Measurements from ENCODE around the gene SNRNP35.
"Not testable (repeated sequence)": the region's sequence is repeated elsewhere in the genome, so short reads cannot be mapped to it uniquely, and the experiment has no call there.

The SNRNP35 gene

GRCh38 chr12:123449249-123449733, 8.6 kb upstream of the SNRNP35 start:
- no peak for DNase-seq (ENCODE audit: low read depth)

DNA sequence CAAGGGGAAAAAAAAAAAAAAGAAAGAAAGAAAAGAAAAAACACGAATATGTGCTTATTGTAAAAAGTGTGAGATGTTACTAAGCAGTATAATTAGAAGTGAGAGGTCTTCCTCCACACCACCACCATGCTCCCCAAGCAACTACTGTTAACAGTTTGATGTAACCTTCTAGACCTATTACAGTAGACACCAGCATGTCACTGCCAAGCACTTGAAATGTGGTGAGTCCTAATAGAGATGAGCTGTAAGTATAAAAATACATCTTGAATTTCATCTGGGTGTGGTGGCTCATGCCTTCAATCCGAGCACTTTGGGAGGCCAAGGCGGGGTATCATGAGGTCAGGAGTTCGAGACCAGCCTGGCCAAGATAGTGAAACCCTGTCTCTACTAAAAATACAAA, 8.1 kb upstream of the SNRNP35 start:
- no peak for DNase-seq (ENCODE audit: low read depth)

GRCh38 chr12:123450636-123451035, 7.3 kb upstream of the SNRNP35 start:
- no peak for DNase-seq (ENCODE audit: low read depth)

DNA sequence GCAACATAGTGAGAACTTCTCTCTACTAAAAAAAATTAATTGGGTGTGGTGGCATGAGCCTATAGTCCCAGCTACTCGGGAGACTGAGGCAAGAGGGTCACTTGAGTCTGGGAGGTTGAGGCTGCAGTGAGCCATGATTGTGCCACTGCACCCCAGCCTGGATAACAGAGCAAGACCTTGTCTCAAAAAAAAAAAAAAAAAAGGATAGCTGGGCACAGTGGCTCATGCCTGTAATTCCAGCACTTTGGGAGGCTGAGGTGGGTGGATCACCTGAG, 5.7 kb upstream of the SNRNP35 start:
- DNase-seq (ENCODE audit: low read depth) = not testable (repeated sequence)

DNA sequence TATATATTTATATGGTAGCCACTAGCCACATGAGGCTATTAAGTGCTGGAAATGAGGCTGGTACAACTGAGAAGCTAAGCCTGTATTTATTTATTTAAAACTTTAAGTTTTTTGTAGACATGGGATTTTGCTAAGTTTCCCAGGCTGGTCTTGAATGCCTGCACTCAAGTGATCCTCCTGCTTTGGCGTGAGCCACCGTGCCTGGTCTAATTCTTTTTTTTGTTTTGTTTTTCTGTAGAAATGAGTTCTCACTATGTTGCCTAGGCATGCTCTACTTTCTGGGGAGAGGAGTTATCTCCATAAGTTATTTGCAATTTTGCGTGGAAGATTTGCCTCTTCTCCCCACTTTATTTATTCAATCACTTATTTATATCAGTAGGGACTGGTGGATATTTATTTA, 4.8 kb upstream of the SNRNP35 start:
- no peak for DNase-seq (ENCODE audit: low read depth)

DNA sequence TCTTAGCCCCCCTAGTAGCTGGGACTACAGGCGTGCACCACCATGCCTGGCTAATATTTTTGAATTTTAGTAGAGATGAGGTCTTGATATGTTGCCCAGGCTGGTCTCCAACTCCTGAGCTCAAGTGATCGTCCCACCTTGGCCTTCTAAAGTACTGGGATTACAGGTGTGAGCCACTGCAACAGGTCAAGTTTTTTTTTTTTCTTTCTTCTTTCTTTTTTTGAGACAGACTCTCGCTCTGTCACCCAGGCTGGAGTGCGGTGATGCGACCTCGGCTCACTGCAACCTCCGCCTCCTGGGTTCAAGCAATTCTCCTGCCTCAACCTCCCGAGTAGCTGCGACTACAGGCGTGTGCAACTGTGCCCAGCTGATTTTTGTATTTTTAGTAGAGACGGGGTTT, 5.2 kb downstream of the SNRNP35 start:
- not testable (repeated sequence) for DNase-seq (ENCODE audit: low read depth)

GRCh38 chr12:123465084-123465483, 7.1 kb downstream of the SNRNP35 start:
- no peak for DNase-seq (ENCODE audit: low read depth)

DNA sequence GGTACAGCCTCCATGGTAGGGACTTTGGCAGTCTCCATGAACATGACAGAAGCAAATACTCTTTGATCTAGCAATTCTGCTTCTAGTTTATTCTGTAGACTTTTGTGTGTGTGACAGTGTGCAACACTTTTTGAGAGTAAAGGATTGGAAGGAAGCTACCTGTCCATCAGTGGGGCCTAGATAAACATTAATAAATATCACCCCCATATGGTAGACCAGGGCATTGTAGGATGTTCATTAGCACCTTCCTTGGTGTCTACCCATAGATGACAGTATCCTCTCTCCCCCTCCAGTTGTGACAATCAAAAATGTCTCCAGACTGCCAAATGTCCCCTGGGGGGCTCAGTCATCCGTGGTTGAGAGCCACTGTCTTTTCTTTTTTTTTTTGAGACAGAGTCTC, 10.8 kb downstream of the SNRNP35 start:
- DNase-seq (ENCODE audit: low read depth) = no peak

DNA sequence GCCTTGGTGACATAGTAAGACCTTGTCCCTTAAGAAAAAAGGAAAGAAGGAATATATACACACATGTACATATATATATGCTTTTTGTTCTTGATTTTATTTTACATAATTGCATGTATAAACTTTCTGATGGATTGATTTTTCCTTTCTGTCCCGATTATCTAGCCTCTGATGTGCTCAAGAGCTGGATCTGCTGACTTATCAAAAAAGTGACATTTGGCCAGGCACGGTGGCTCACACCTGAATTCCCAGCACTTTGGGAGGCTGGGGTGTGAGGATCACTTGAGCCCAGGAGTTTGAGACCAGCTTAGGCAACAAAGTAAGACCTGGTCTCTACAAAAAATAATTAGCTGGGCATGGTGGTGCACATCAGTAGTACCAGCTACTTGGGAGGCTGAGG, 12.0 kb downstream of the SNRNP35 start:
- DNase-seq (ENCODE audit: low read depth) = no peak

DNA sequence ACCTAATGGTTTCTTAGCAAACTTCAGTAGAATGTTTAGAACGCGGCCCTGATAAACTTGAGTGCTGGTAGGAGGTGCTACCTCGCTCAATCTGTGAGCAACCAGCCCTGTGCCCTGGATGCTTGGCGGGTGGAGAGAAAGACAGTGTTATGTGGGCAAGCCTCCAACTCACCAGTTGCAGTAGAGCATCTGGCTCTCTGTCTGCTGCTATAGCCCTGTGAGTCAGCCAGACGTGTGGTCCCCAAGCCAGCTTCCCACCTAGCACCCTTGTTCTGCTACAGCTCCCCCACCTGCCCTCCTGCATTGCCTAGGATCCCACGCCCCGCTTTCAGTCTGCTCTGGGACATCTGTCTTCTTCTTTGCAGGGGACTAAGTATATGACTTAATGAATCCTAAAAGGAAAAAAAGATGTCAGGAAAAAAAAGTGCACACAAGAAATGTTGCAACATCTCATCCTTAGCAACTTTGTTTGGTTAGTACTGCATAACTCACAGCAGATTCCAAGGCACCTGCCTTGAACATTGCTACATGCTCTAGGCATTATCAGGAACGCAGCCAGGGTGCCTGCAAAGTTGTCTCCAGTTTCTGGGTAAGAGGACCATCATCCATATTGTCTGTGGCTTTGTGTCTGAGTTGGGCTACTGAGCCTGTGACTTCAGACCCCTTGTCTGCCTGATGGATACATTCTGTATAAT, 13.6 kb downstream of the SNRNP35 start:
- DNase-seq (ENCODE audit: low read depth) = no peak

GRCh38 chr12:123472438-123472849, 14.5 kb downstream of the SNRNP35 start:
- no peak for DNase-seq (ENCODE audit: low read depth)

DNA sequence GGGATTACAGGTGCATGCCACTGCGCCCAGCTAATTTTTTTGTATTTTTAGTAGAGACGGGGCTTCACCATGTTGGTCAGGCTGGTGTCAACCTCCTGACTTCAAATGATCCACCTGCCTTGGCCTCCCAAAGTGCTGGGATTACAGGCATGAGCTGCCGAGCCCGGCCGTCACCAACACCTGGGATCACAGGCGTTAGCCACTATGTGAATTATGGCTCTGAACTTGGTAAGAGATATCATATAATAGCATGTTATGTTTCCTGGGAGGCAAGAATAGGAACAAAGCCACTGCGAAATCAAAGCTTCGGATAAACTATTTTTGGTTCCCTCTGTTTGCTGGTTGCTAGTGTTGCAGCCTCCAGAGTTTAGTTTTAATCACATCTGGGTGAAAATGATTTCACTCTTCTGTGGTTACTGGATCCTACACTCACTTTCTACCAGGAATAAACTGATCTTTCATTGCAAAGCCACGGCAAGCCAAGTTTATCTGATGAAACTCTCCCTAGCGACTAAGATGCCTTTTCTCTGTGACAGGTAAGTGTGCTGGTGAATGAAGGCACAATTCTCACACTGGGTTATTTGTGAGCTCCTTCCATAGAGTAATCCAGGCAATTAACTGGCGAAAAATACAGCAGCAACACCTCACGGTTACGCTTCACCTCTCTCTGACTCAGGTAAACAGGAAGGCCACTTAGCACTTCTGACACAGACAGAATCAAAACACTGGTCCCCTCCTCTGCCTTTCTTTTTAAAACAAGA, 16.7 kb downstream of the SNRNP35 start:
- DNase-seq (ENCODE audit: low read depth) = no peak

DNA sequence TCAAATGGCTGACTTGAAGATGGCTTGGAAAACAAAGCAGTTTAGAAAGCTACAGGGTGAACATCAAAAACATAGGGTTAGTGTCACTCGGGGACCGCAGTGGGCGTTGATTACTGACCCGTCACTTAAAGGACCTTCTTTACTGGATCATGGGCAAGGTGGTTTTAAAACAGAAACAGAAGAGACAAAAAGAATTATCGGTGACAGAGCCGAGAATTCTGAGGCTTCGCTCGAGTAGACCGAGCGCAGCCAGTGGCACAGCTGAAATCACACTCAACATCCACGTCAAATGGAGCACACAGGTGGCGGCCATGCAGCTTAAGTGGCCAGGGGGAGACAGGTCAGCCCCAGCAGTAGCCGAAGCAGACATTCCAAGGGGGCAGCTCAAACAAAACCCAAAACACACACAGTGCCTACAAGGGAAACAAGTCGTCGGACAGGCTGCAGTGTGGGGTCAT, 17.3 kb downstream of the SNRNP35 start:
- DNase-seq (ENCODE audit: low read depth) = no peak

GRCh38 chr12:123478069-123478468, 20.1 kb downstream of the SNRNP35 start:
- DNase-seq (ENCODE audit: low read depth) = no peak

DNA sequence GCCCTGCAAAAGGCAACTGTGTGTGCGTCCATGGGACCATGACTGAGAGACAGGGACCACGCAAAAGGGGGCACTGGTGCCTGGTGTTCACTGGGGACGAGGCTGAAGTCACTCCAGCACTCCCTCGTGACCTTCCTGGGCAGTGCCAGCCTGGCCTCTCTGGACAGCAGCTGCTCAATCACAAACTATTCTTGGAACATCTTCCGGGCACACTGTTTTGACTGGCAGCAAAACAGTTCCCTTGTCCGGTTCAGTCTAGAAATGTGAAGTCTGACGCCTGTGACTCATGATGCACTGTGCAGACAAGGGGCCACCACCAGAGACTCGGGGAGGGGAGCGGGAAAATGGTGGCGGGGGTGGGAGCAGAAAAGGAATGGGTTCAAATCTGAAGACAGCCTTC, 20.8 kb downstream of the SNRNP35 start:
- DNase-seq (ENCODE audit: low read depth) = no peak

DNA sequence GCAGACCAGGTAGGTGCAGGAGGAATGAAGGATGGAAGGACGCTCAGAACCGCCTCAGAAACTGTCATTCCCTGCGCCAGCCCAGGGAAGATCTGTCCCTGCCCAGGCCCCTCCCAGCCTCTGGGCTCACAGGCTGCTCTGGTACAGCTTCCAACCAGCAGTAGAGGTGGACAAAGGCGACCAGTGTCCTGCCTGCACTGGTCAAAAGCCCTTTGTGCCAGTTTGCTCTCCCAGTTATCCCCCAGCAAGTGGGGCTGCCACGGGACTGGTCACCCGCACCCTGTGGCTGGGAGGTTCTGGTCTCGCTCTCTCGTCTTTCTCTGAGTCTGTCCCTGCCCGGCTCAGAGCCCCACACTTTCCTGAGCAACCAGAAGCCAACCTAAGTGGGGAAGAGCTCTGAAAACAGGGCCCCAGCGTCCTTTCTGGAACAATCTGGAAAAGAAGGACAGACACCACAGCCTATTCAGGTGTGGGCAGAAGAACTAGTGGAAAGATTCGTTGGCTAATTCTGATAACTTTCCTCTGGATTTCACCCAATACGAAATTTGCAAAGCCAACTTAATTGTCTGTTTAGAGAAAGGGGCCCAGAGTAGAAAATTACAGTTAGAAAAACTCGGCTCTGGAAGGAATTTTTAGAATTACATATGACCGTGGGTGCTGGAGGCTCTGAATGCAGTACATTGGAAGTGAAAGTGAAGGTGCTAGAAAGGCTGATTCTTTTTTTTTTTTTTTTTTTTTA, 21.7 kb downstream of the SNRNP35 start:
- DNase-seq (ENCODE audit: low read depth) = no peak

DNA sequence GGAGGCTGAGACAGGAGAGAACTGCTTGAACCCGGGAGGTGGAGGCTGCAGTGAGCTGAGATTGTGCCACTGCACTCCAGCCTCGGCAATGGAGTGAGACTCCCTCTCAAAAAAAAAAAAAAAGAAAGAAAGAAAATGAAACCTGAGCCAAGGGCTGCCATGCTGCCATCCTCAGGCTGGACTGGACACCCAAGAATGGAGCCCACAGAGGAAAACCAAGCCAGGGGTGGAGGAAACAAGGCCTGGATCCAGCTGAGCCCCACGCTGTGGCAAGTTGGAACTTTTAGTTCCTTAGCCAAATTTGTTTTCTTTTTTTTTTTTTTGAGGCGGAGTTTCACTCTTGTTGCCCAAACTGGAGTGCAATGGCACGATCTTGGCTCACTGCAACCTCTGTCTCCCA, 23.3 kb downstream of the SNRNP35 start:
- not testable (repeated sequence) for DNase-seq (ENCODE audit: low read depth)

GRCh38 chr12:123482876-123483275, 24.9 kb downstream of the SNRNP35 start:
- DNase-seq (ENCODE audit: low read depth) = no peak

DNA sequence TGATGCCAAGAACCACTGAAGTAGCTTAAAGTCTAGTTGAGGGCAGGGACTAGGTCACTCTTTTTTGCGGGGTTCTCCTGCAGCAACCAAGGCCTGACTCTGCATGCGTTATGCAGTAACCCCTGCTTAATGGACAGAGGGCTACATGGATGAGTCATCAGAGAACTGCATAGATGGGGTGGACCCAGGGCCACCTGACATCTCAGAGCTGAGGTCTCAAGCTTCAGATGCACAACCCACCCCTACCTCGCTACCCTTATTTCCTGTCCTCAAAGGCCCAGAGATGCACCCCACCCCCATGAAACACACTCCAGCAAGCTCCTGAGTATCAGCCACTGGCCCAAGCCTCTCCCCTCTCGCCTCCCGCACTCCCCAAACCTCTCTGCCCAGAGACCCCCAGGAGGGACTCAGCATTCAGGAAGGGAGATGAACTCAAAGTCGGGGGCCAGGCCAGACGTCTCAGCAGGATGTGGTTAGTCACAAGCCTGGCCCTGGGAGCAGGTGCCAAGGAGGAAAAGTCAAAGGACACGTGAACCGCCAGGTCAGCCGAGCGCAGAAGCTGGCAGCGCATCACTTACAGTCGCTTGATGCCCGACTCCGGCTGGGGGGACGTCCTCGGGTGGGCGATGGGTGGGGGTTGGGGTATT, 25.8 kb downstream of the SNRNP35 start:
- no peak for DNase-seq (ENCODE audit: low read depth)

DNA sequence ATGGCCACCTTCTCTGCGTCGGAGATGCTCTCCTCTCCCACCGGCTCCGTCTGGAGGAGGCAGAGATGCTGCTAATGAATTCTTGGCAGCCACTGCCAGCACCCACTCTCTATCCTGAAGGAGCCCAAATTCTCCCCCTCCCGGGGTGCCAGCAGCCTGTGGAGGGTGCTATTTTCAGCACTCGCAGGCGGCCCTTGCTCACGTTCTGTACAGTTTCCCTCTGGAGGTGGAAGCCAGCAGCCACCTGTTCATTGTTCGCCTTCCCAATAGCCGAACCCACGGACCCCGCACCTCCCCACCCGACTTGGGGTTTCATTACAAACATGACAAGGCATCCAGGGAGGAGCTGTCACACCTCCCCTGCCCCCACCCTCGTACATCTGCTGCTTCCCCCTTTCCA, 27.8 kb downstream of the SNRNP35 start:
- no peak for DNase-seq (ENCODE audit: low read depth)

GRCh38 chr12:123487428-123487827, 29.5 kb downstream of the SNRNP35 start:
- no peak for DNase-seq (ENCODE audit: low read depth)

GRCh38 chr12:123488539-123489230, 30.7 kb downstream of the SNRNP35 start:
- no peak for DNase-seq (ENCODE audit: low read depth)

Measured in stimulated activated CD8-positive, alpha-beta memory T cell treated with anti-CD3 and anti-CD28 coated beads, Interleukin-4, amount 100 ng/mL, for 24 hours (primary cell).